Kidney (tissue), 14 donors: ENCODE data around the gene CDCP2. TPM values are rescaled to one million over a fixed set of nuclear protein-coding genes. Genes with fewer than 3 reads are reported as not detected.
A peak's percentile ranks its signal among the peaks of the same experiment; 100 is the strongest.

Experiments
- DNase-seq, 5 donors: peaks; one replicate each; pipeline ENCODE4 v3.0.0-alpha.2; 2013 to 2020
- FAIRE-seq: peaks from 2 replicates; lab custom pipeline; 2012; peaks lifted over from hg19 to GRCh38; lab: Jason Lieb, UNC
- H3K27ac ChIP-seq, 2 donors: one replicate each; pipeline ENCODE4 v1.7.0; 2013; ENCODE audit warnings: low read depth in 2 of 2, low read length in 2 of 2, inconsistent platforms in 1 of 2
- H3K27me3 ChIP-seq: one replicate; pipeline ENCODE4 v1.7.1; 2013; ENCODE audit warnings: low read length, inconsistent platforms; ENCODE audit not compliant: control insufficient read depth, insufficient read depth
- H3K36me3 ChIP-seq, 3 donors: one replicate each; pipeline versions ENCODE4 v1.7.0 to v1.7.1; 2013; ENCODE audit warnings: low read length in 3 of 3, control low read depth in 1 of 3, inconsistent platforms in 1 of 3; ENCODE audit not compliant: insufficient read depth in 3 of 3, control insufficient read depth in 2 of 3
- H3K4me1 ChIP-seq, 3 donors: one replicate each; pipeline versions ENCODE4 v1.7.0 to v1.7.1; 2013; ENCODE audit warnings: low read length in 3 of 3, inconsistent platforms in 1 of 3, low read depth in 1 of 3; ENCODE audit not compliant: control insufficient read depth in 2 of 3, insufficient read depth in 2 of 3
- H3K4me3 ChIP-seq, 3 donors: one replicate each; pipeline versions ENCODE4 v1.7.0 to v1.8.1; 2013; ENCODE audit warnings: low read length in 3 of 3, control low read depth in 1 of 3, inconsistent platforms in 1 of 3
- H3K9ac ChIP-seq, 3 donors: one replicate each; pipeline versions ENCODE4 v1.7.0 to v1.7.1; 2013; ENCODE audit warnings: low read length in 3 of 3, control low read depth in 1 of 3, inconsistent platforms in 1 of 3
- H3K9me3 ChIP-seq, 3 donors: one replicate each; pipeline versions ENCODE4 v1.7.0 to v1.7.1; 2013; ENCODE audit warnings: low read length in 3 of 3, control low read depth in 1 of 3, inconsistent platforms in 1 of 3; ENCODE audit not compliant: control insufficient read depth in 2 of 3, insufficient read depth in 1 of 3
- intact Hi-C: fragments of 100-400 bp; cut with DNase I; formaldehyde crosslinking; loops from one replicate; pipeline ENCODE4 v1.11.1; 2022
- polyA plus RNA-seq: library from polyadenylated mRNA; stranded (reverse); fragments of 350-450 nt; fragmentation: Illumina TruSeq; extraction: RNeasy Lipid Tissue Mini Kit (QIAGEN cat#74804); gene quantifications from one replicate; pipeline ENCODE4 v1.2.3, GENCODE V29; 2014; ENCODE audit warnings: low read depth, low replicate concordance; ENCODE audit not compliant: insufficient read depth
- total RNA-seq: library from RNA; stranded (reverse); fragmentation: NEBNext Ultra II Directional; extraction: Animal tissue kit (Norgen Biotek cat#: 25700); gene quantifications from one replicate; pipeline ENCODE4 v1.2.1, GENCODE V29; 2021
- TF ChIP-seq, protein P1 (sequence below): IDR thresholded peaks from 3 replicates; pipeline ENCODE4 v1.5.1; 2012; ENCODE audit warnings: mild to moderate bottlenecking, moderate library complexity, borderline replicate concordance; ENCODE audit not compliant: insufficient read depth; ENCODE audit errors: extremely low read depth
- donor health status: control.
- donor health status: control.
- donor health status: control.
- donor health status: control.
- donor health status: control.
- donor health status: DM: yes; HTN: yes; CAD: no.
- donor health status: Normal renal cell carcinoma (clear cell type).

The CDCP2 gene
- total and polyA plus RNA-seq, 2 donors from 2014 or later, result 0.54 TPM; not detected in 1

DNA sequence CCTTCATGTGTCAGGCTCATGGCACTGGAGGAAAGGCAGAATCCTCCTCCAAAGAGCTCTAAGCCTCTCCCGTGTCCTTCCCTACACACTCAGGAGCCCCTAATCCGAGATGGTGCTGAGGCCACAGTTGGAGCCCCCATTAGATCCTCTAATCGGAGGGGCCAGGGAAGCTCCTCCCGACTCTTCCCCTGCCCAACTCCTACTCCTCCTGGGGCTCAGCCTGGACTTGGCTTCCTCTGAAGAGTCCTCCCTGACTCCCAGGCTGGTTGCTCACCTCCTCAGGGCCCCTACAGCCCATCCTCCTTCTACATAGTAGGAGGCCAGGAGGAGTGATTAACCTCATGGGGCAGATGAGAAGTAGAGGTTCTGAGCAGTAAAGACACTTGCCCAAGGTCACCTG is 21.3 kb upstream of the CDCP2 start:
- FAIRE-seq, result no peak
- H3K27me3 ChIP-seq, result no peaks in the 10 kb centered on the region
- peaks cover 0 to 17% (median 13%) of the 10 kb centered on the region in 3 donors for H3K4me1 ChIP-seq
- peak overlapping the region in 1 of 2 donors; percentile 17 for H3K27ac ChIP-seq
- no peak overlapping the region for H3K9ac ChIP-seq
- peaks cover 0 to 5% (median 0%) of the 10 kb centered on the region in 3 donors for H3K36me3 ChIP-seq
- no peak overlapping the region for H3K4me3 ChIP-seq
- no peaks in the 10 kb centered on the region for H3K9me3 ChIP-seq
- DNase-seq, result no peak
- intact Hi-C loops, result no loop called here
- TF ChIP-seq, protein P1, sequence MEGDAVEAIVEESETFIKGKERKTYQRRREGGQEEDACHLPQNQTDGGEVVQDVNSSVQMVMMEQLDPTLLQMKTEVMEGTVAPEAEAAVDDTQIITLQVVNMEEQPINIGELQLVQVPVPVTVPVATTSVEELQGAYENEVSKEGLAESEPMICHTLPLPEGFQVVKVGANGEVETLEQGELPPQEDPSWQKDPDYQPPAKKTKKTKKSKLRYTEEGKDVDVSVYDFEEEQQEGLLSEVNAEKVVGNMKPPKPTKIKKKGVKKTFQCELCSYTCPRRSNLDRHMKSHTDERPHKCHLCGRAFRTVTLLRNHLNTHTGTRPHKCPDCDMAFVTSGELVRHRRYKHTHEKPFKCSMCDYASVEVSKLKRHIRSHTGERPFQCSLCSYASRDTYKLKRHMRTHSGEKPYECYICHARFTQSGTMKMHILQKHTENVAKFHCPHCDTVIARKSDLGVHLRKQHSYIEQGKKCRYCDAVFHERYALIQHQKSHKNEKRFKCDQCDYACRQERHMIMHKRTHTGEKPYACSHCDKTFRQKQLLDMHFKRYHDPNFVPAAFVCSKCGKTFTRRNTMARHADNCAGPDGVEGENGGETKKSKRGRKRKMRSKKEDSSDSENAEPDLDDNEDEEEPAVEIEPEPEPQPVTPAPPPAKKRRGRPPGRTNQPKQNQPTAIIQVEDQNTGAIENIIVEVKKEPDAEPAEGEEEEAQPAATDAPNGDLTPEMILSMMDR, result no peak

DNA sequence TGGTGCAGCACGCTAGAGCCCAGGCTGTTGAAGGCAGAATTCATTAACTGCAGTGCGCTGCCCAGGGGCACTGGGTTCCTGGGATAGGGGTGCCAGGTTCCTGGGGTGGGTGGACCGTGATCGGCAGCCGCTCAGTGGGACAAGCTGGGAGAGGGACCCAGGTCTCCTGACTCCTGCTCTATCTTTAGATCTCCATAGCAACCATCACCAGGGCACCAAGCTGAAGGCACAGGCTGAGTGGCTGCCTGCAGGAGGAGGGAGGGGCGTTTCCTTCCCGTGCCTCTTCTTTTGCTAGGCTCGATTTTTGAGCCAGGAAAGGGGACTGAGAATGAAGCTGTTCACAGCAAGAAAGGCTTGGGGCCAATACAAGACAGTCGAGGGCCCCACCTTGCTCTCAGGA is 20.9 kb upstream of the CDCP2 start:
- intact Hi-C loops, result no loop called here

DNA sequence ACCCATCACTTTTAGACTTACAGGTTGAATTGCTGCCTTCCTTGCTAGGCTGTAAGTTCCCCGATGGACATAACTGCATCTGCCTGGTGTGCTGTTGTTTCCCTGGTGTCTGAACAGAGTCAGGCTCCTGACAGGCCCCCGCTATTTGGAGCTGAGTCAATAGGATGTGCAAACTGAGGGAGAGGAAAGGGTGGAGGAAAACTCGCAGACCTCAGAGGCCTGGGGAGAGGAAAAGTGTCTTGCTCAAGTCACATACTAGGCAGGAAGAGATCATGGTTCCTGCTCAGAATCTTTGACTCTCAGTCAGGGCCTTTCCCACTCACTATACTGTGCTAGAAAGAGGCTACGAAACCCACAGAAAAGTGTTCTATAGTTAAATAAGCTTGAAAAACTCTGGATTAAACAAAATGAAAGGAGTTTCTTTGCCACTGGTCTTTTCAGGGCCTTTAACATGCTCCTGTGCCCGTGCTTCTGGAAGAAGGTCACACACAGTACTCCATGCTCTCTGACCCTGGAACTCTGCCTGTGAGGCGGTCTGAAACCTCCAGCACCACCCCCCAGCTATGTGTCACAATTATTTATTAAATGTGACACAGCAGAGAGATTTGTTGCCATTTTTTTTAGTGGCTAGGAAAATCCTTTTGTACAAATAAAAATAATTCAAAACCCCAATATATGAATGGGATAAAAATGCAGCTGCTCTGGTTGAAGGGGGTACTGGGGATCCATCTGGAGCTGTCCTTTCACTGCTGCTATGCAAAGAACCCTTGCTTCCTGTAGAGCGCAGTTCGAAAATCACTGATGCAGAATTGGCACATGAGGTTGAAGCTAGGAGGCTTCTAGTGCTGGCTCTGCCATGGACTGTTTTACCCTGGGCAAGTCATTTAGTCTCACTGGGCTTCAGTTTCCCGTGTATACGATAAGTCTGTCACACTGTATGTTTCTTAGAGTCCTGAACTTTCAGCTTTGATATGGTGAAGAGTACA is 20.1 kb upstream of the CDCP2 start:
- Histone ChIP-seq H3K36me3 (peaks cover 0 to 2% (median 0%) of the 10 kb centered on the region in 3 donors), H3K9ac (peak overlapping the region in 1 of 3 donors; percentile 59), H3K27ac (peak overlapping the region; percentile 9 to 20), H3K27me3 (no peaks in the 10 kb centered on the region), H3K9me3 (no peaks in the 10 kb centered on the region), H3K4me3 (no peak overlapping the region), H3K4me1 (peaks cover 0 to 17% (median 13%) of the 10 kb centered on the region in 3 donors)
- FAIRE-seq (no peak), DNase-seq (peak in 3 of 5 donors; percentile 19 to 63 (median 42))
- intact Hi-C loops, result no loop called here
- TF ChIP-seq, protein P1, result no peak

More for the DNA sequence above, 20.9 kb upstream of the CDCP2 start:
- Histone ChIP-seq H3K4me1 (peaks cover 0 to 17% (median 13%) of the 10 kb centered on the region in 3 donors), H3K36me3 (peaks cover 0 to 2% (median 0%) of the 10 kb centered on the region in 3 donors), H3K9me3 (no peaks in the 10 kb centered on the region), H3K9ac (no peak overlapping the region), H3K27me3 (no peaks in the 10 kb centered on the region), H3K4me3 (no peak overlapping the region), H3K27ac (peak overlapping the region in 1 of 2 donors; percentile 17)
- TF ChIP-seq, protein P1, result no peak
- DNase-seq, result peak in 1 of 5 donors; percentile 50
- no peak for FAIRE-seq
